ENCODE data around the gene NKAPD1. TPM values are rescaled to one million over a fixed set of nuclear protein-coding genes. Genes with fewer than 3 reads are reported as not detected.

Gene NKAPD1
- total RNA-seq, 2 donors from 2014 or later = 22.9 to 24.7 TPM

DNA sequence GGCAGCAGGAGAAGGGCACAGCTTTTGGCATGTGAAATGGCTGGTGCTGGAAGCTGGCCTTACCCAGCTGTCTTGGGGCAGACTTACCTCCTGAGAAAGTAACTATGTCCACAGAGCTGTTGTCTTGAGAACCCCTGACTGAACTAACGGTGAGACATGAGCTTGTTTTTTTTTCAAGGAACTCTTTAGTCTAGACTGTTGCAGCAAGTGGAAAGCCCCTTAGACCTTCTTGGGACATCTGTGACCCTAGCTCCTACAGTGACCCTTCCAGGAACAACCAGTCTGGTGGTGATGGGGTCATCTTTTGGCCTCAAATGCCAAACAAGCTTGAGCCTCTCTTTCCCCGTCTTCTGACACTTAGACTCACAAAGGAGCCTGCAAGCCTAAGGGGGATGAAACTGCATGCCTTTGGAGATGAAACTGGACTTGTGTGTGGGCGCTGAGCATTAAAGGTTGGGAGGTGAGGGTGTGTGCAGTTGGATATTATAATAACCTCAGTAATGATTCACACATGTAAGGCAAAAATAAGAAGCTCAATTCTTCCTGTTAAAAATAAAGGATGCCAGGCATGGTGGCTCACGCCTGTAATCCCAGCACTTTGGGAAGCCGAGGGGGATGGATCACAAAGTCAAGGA is 48.0 kb downstream of the NKAPD1 start:
- H3K36me3 ChIP-seq (ENCODE audit: control insufficient read depth, insufficient read depth, low read length) = no peaks in the 10 kb centered on the region
- no peak overlapping the region for H3K27ac ChIP-seq (ENCODE audit: low read depth, low read length)
- peaks cover 3% of the 10 kb centered on the region for H3K9me3 Mint-ChIP-seq
- no peaks in the 10 kb centered on the region for H3K27me3 ChIP-seq (ENCODE audit: control insufficient read depth, insufficient read depth, low read length, poor library complexity, severe bottlenecking)
- H3K4me1 ChIP-seq (ENCODE audit: control insufficient read depth, insufficient read depth, low read length) = no peaks in the 10 kb centered on the region
- DNase-seq = no peak
- H3K27me3 Mint-ChIP-seq (ENCODE audit: insufficient read depth) = no peaks in the 10 kb centered on the region
- no peak overlapping the region for H3K4me3 Mint-ChIP-seq
- no peak overlapping the region for H3K27ac Mint-ChIP-seq
- no peaks in the 10 kb centered on the region for H3K9me3 ChIP-seq (ENCODE audit: control insufficient read depth, low read length)
- WGBS, 2 experiments (ENCODE audit: insufficient coverage in 1 of 2, insufficient read length in 1 of 2) = 93 to 94% methylated on average over 2 to 5 of the region's 5 CpGs
- no peak overlapping the region for H3K4me3 ChIP-seq (ENCODE audit: low read length)
- TF ChIP-seq, protein P1, sequence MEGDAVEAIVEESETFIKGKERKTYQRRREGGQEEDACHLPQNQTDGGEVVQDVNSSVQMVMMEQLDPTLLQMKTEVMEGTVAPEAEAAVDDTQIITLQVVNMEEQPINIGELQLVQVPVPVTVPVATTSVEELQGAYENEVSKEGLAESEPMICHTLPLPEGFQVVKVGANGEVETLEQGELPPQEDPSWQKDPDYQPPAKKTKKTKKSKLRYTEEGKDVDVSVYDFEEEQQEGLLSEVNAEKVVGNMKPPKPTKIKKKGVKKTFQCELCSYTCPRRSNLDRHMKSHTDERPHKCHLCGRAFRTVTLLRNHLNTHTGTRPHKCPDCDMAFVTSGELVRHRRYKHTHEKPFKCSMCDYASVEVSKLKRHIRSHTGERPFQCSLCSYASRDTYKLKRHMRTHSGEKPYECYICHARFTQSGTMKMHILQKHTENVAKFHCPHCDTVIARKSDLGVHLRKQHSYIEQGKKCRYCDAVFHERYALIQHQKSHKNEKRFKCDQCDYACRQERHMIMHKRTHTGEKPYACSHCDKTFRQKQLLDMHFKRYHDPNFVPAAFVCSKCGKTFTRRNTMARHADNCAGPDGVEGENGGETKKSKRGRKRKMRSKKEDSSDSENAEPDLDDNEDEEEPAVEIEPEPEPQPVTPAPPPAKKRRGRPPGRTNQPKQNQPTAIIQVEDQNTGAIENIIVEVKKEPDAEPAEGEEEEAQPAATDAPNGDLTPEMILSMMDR (conservative IDR thresholded peaks at IDR 0.05) = no peak
- no peaks in the 10 kb centered on the region for H3K36me3 Mint-ChIP-seq (ENCODE audit: low read depth)
- no peak overlapping the region for H3K9ac ChIP-seq (ENCODE audit: extremely low read depth, low read length, poor library complexity, severe bottlenecking)
- H3K4me1 Mint-ChIP-seq = no peaks in the 10 kb centered on the region

DNA sequence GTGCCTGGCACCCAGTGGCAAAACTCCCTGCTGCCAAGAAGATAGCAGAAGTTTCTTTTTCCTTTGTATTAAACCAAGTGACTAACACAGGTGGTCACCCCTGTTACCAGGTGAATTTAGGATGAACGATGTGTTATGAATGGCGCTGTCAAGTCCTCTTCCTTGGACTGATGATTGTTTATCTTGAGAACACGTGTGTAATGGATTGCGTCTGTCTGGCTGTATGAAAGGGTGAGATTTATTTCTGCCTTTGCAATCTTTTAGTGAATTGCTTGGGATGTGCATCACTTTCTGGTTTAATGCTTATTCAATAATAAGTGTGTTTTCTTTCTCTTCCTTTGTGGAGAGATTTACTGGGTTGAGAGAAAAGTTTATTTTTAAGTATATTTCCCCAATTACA is 49.0 kb downstream of the NKAPD1 start:
- H3K36me3 ChIP-seq (ENCODE audit: control insufficient read depth, insufficient read depth, low read length) = no peaks in the 10 kb centered on the region
- DNase-seq = no peak
- no peak overlapping the region for H3K9ac ChIP-seq (ENCODE audit: extremely low read depth, low read length, poor library complexity, severe bottlenecking)
- no peaks in the 10 kb centered on the region for H3K4me1 ChIP-seq (ENCODE audit: control insufficient read depth, insufficient read depth, low read length)
- Mint-ChIP-seq H3K27ac (no peak overlapping the region), H3K27me3 (ENCODE audit: insufficient read depth) (no peaks in the 10 kb centered on the region), H3K36me3 (ENCODE audit: low read depth) (no peaks in the 10 kb centered on the region), H3K9me3 (peaks cover 3% of the 10 kb centered on the region), H3K4me1 (no peaks in the 10 kb centered on the region), H3K4me3 (no peak overlapping the region)
- H3K4me3 ChIP-seq (ENCODE audit: low read length) = no peak overlapping the region
- H3K9me3 ChIP-seq (ENCODE audit: control insufficient read depth, low read length) = no peaks in the 10 kb centered on the region
- no peak overlapping the region for H3K27ac ChIP-seq (ENCODE audit: low read depth, low read length)
- H3K27me3 ChIP-seq (ENCODE audit: control insufficient read depth, insufficient read depth, low read length, poor library complexity, severe bottlenecking) = no peaks in the 10 kb centered on the region
- WGBS, 2 experiments (ENCODE audit: insufficient coverage in 1 of 2, insufficient read length in 1 of 2) = 99 to 100% methylated on average over 4 of the region's 4 CpGs
- TF ChIP-seq, protein P1 (conservative IDR thresholded peaks at IDR 0.05) = no peak

DNA sequence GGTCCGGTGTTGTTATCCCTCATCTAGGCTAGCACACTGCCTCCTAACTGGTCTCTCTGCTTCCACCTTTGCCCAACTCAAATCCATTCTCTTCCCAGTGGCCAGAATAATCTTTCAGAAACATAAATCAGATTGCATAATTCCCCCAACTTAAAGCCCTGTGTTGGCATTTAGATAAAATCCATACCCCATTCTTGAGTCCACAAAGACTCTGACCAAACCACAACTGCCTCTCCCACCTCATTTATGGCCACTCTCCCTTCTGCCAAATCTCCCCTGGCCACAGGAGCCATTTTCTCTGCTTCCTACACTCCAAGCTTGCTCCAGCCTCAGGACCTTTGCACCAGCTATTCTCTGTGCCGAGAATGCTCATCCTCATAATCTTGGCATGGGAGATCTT is 53.0 kb downstream of the NKAPD1 start:
- Histone ChIP-seq H3K4me3 (ENCODE audit: low read length) (no peak overlapping the region), H3K36me3 (ENCODE audit: control insufficient read depth, insufficient read depth, low read length) (no peaks in the 10 kb centered on the region), H3K9ac (ENCODE audit: extremely low read depth, low read length, poor library complexity, severe bottlenecking) (no peak overlapping the region), H3K27me3 (ENCODE audit: control insufficient read depth, insufficient read depth, low read length, poor library complexity, severe bottlenecking) (no peaks in the 10 kb centered on the region), H3K27ac (ENCODE audit: low read depth, low read length) (no peak overlapping the region), H3K4me1 (ENCODE audit: control insufficient read depth, insufficient read depth, low read length) (no peaks in the 10 kb centered on the region), H3K9me3 (ENCODE audit: control insufficient read depth, low read length) (no peaks in the 10 kb centered on the region)
- no peaks in the 10 kb centered on the region for H3K36me3 Mint-ChIP-seq (ENCODE audit: low read depth)
- H3K4me3 Mint-ChIP-seq = no peak overlapping the region
- no peaks in the 10 kb centered on the region for H3K4me1 Mint-ChIP-seq
- H3K9me3 Mint-ChIP-seq = peaks cover under 1% of the 10 kb centered on the region
- H3K27ac Mint-ChIP-seq = no peak overlapping the region
- 99 to 100% methylated on average over 1 to 2 of the region's 2 CpGs for WGBS, 2 experiments (ENCODE audit: insufficient coverage in 1 of 2, insufficient read length in 1 of 2)
- DNase-seq = no peak
- TF ChIP-seq, protein P1 (conservative IDR thresholded peaks at IDR 0.05) = no peak
- H3K27me3 Mint-ChIP-seq (ENCODE audit: insufficient read depth) = no peaks in the 10 kb centered on the region
